Activated CD4-positive, alpha-beta T cell treated with anti-CD3 and anti-CD28 coated beads for 36 hours (primary cell): Measurements from ENCODE around the gene ANKRD63. TPM values are rescaled to one million over a fixed set of nuclear protein-coding genes. Genes with fewer than 3 reads are reported as not detected.

ENCODE experiments used
- ATAC-seq: fragments of 200-7000 bp; cut with Tn5 transposase; one replicate; pipeline ENCODE4 v1.10.0; 2021; ENCODE audit warnings: mild to moderate bottlenecking, moderate library complexity
- CTCF ChIA-PET: fragments of 350-600 bp; sonication (Branson Sonifier 250); formaldehyde crosslinking; loops from one replicate; lab custom pipeline; 2021; ENCODE audit warnings: antibody characterized with exemption; lab: Charles Lee
- POLR2A ChIA-PET: fragments of 350-600 bp; sonication (Branson Sonifier 250); formaldehyde crosslinking; loops from one replicate; lab custom pipeline; 2021; ENCODE audit warnings: antibody characterized with exemption, inconsistent platforms; lab: Charles Lee
- DNase-seq: peaks from one replicate; pipeline ENCODE4 v3.0.0-alpha.2; 2020
- H3K27ac Mint-ChIP-seq: one replicate; pipeline ENCODE4 v1.8.0; 2021; ENCODE audit warnings: mixed read lengths
- H3K27me3 Mint-ChIP-seq: one replicate; pipeline ENCODE4 v1.8.0; 2021; ENCODE audit warnings: mixed read lengths
- H3K36me3 Mint-ChIP-seq: one replicate; pipeline ENCODE4 v1.8.0; 2021; ENCODE audit warnings: low read depth, mixed read lengths
- H3K4me1 Mint-ChIP-seq: one replicate; pipeline ENCODE4 v1.8.0; 2021; ENCODE audit warnings: mixed read lengths
- H3K4me3 Mint-ChIP-seq: one replicate; pipeline ENCODE4 v1.8.0; 2021; ENCODE audit warnings: mild to moderate bottlenecking, moderate library complexity, mixed read lengths
- H3K9me3 Mint-ChIP-seq: one replicate; pipeline ENCODE4 v1.8.0; 2021; ENCODE audit warnings: low read depth, mixed read lengths
- intact Hi-C, 2 experiments: fragments of 100-400 bp; cut with DNase I in 1 of 2; cut with micrococcal nuclease in 1 of 2; formaldehyde crosslinking; loops; one replicate each; pipeline versions ENCODE4 v1.14.2 to v1.15.1; 2022 to 2024; cut with DNase I, micrococcal nuclease
- total RNA-seq, 2 experiments: library from RNA; stranded (reverse); gene quantifications; one replicate each; pipeline ENCODE4 v1.2.3, GENCODE V29; 2021

ANKRD63 gene
- total RNA-seq, 2 experiments from 2014 or later: not detected

DNA sequence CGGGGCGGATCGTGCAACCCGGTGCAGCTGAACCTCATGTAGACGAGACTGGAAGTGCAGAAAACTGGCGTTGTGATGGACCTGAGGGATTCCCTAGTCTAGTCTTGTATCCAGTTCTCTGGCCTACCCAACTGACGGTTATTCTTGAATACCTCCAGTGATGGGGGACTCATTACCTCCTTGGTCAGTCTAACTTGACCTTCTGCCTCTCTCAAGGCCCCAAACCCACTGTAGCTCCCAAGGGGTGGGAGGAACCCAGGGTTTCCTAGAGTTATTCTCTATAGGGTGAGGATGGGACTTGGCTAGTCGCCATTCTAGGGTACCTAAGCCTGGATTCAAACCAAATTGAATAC is 32.6 kb downstream of the ANKRD63 start:
- no peak overlapping the region for H3K4me3 Mint-ChIP-seq
- H3K9me3 Mint-ChIP-seq: no peaks in the 10 kb centered on the region
- peaks cover 27% of the 10 kb centered on the region for H3K27me3 Mint-ChIP-seq
- peaks cover 6% of the 10 kb centered on the region for H3K4me1 Mint-ChIP-seq
- ATAC-seq: no peak
- no peaks in the 10 kb centered on the region for H3K36me3 Mint-ChIP-seq
- ChIA-PET CTCF (interaction anchor here (0.6 to 2.5 kb wide), 5 partner anchors 11 to 33 kb away, joined by 3 to 9 read pairs (median 4); partner anchors contain the start of gene PAK6), POLR2A (no interaction called here)
- DNase-seq: no peak
- intact Hi-C loops: no loop called here
- H3K27ac Mint-ChIP-seq: no peak overlapping the region

DNA sequence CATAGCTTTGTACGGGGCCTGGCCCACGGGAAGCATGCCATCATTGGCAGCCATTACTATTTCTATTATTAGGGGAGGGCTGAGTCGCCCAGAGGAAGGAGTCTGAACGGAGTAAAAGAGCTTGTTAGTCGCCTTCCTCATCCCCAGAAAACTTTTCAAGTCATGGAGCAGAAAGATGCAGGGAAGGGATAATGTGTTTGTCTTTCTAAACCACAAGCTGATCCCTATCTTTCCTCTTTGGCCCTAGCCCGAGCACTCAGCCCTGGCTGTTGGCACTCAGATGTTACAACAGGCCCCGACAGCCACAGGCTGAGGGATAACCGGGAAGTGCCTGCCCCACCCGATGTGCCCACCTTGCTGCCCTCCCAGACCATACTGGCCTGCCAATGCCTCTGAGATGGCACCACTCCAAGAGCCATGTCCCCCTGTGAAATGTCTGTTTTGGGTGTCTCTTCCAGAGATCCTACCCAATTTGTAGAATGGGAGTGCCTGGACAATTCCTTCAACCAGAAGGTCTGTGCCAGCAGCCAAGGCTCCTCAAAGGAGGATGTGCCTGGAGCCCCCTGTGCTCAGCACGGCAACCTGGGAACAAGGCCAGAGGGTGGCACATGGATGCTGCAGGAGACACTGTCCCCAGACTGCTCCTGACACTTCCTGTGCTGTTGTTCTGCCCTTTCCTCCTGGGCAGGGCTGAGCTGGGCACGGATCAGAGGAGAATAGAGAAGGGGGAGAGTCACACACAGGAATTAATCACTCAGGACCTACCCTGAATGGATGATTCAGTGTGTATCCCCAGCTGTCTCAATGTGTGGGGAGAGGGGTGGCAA is 33.2 kb downstream of the ANKRD63 start:
- H3K36me3 Mint-ChIP-seq: no peaks in the 10 kb centered on the region
- ATAC-seq (no peak), DNase-seq (no peak)
- H3K27me3 Mint-ChIP-seq: peaks cover 27% of the 10 kb centered on the region
- intact Hi-C loops: no loop called here
- H3K27ac Mint-ChIP-seq: no peak overlapping the region
- ChIA-PET POLR2A (no interaction called here), CTCF (interaction anchor here (0.5 to 2.5 kb wide), 6 partner anchors 11 to 49 kb away, joined by 3 to 9 read pairs (median 4); partner anchors contain the start of gene PAK6)
- peaks cover 6% of the 10 kb centered on the region for H3K4me1 Mint-ChIP-seq
- no peaks in the 10 kb centered on the region for H3K9me3 Mint-ChIP-seq
- no peak overlapping the region for H3K4me3 Mint-ChIP-seq

DNA sequence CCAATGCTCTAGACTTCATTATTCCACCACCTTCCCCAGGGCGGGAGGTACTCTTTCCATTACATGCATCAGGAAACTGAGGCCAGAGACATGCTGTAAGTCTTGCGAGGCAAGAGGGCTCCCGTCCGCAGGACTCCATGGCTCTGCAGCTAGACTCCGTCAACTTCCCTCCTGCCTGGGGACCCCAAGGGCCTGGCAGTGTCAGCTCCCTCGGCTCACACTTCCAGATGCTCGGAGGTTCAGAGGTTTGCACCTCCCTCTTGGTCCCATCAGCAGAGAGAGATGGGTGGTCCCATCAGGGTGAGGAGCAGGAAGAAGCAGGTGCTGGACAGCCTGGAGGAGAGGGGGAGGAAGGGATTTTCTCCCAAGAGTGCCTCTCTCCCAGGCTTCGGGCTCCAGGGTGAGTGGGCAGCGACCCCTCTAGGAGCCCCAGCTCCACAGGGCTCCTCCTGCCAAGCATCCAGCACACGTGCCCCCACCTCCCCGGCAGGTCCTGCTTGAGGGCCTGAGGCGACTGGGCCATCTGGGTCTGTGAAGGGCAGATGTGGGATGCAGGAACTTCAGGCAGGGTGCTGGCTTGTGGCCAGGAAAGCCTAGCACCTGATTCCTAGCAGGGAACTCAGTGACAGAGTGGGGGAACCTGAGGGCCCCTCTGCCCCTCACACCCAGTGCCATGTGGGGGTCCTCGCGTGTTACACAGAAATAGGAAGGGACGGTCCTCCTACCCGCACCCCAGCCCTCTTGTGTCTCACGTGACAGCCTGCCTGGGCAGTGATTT is 34.7 kb downstream of the ANKRD63 start:
- POLR2A ChIA-PET: no interaction called here
- Mint-ChIP-seq H3K27ac (no peak overlapping the region), H3K4me3 (no peak overlapping the region), H3K27me3 (peaks cover 18% of the 10 kb centered on the region), H3K9me3 (no peaks in the 10 kb centered on the region), H3K36me3 (no peaks in the 10 kb centered on the region), H3K4me1 (peaks cover 4% of the 10 kb centered on the region)
- DNase-seq (no peak), ATAC-seq (no peak)
- intact Hi-C loops: no loop called here
- CTCF ChIA-PET: interaction anchor here (1.2 to 2.5 kb wide), 3 partner anchors 25 to 27 kb away, joined by 3 to 9 read pairs (median 6); no protein-coding TSS in a partner anchor

DNA sequence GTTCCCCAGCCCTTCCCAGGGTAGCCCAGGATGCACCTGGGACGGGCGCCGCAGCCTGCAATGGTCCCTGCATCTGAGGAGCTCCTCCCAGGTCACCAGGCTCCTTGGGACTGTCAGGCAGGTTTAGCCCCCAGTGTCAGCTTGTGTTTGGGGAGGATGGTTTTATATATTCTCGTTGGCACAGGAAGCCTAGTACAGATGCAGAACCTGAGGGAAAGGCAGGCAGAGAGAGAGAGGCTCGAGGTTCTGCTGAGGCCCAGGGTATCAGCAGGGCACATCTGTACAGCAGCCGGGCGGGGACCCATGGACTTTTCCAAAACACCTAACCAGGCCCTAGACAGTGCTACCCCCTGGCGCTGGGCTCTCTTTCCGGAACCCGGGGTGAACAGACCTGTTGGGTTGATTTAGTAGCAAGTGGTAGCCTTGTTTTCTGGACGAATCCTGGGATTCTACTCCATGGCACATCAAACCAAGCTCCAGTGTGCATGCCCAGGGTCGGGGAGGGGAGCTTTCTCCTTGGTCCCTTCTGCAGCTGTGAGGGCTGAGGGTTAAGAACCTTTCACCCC is 35.4 kb downstream of the ANKRD63 start:
- intact Hi-C loops: no loop called here
- peaks cover 14% of the 10 kb centered on the region for H3K27me3 Mint-ChIP-seq
- H3K27ac Mint-ChIP-seq: no peak overlapping the region
- no peaks in the 10 kb centered on the region for H3K4me1 Mint-ChIP-seq
- ChIA-PET POLR2A (no interaction called here), CTCF (interaction anchor here (0.8 to 1.6 kb wide), 4 partner anchors 26 to 33 kb away, joined by 3 to 6 read pairs (median 6); no protein-coding TSS in a partner anchor)
- no peaks in the 10 kb centered on the region for H3K36me3 Mint-ChIP-seq
- no peaks in the 10 kb centered on the region for H3K9me3 Mint-ChIP-seq
- no peak overlapping the region for H3K4me3 Mint-ChIP-seq
- DNase-seq: no peak
- ATAC-seq: no peak

DNA sequence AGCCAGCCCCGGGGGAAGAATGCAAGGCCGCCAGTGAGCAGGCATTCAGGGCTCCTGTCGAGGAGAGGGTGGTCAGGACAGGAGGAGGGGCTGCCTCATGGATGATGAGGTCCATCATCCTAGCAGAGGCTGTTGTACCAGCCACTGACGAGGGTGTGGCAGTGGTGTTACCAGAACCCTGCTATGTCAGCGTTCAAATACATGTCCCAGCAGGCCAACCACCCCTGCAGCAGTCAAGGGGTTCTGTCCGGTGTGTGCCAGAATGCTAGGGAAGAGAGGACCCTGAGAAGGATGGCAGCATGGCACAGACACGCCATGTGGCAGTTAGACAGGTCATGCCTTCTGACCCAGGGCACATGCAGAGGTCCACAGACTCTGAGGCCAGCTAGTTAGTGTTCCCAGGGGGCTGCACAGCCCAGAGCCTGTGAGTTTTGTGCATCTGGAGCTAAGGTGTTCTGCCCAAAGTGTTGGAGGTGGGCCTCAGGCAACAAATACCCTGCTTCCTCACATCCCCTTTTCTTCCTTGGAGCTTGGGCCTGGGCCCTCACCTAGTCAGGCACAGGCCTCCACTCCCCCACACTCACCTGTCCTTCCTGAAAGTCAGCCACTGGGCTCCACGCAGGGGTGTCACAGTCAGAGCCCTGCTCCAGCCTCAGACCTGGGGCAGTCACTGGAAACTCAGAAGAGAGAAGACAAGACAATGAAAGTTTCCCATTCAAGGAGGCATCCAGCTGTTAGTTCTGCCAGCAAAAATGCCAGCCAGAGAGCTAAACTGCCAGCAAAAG is 36.2 kb downstream of the ANKRD63 start:
- Mint-ChIP-seq H3K27me3 (peaks cover 11% of the 10 kb centered on the region), H3K4me1 (no peaks in the 10 kb centered on the region), H3K36me3 (no peaks in the 10 kb centered on the region), H3K9me3 (no peaks in the 10 kb centered on the region), H3K27ac (no peak overlapping the region), H3K4me3 (no peak overlapping the region)
- ChIA-PET CTCF (interaction anchor here (0.8 to 1.6 kb wide), 4 partner anchors 27 to 34 kb away, joined by 3 to 6 read pairs (median 6); no protein-coding TSS in a partner anchor), POLR2A (no interaction called here)
- ATAC-seq (no peak), DNase-seq (no peak)
- intact Hi-C loops: no loop called here

DNA sequence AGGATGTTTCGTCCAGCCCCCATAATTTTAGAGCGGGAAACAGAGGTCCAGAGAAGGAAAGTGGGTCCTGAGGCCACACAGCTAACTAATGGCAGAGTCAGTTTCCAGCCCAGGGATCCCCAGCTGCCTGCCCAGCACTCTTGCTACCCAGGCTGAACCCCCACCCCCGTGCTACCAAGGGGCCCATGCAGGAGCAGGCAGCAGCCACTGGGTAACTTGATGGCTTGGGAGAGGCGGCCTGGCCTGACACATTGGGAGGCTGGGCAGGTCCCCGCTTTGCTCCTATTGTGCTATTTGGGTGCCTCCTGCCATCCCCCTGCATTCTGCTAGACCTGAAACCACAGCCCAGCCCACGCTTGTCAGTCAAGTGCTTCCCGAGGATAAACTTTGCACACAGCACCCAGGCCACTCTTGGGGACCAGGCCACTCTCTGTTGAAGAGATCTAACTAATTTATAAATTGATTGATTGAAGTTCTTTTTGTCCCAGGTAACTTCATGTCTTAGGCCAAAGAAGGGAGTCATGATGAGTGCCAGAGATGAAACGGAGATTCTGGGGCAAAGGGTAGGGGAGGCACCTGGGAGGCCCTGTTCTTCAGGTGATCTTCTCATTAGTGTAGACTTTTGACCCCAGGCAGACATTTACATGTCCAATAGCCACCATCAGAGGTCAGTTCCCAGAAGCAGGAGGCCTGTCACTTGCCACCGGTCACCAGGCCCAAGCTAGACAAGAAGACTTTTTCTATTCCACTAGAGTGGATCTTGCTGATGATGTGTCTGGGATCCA is 37.0 kb downstream of the ANKRD63 start:
- DNase-seq (no peak), ATAC-seq (no peak)
- Mint-ChIP-seq H3K27me3 (peaks cover 2% of the 10 kb centered on the region), H3K4me1 (no peaks in the 10 kb centered on the region), H3K36me3 (no peaks in the 10 kb centered on the region), H3K27ac (no peak overlapping the region), H3K9me3 (no peaks in the 10 kb centered on the region), H3K4me3 (no peak overlapping the region)
- ChIA-PET POLR2A (no interaction called here), CTCF (interaction anchor here (1.1 to 1.6 kb wide), 3 partner anchors 28 to 35 kb away, joined by 3 to 6 read pairs (median 6); no protein-coding TSS in a partner anchor)
- intact Hi-C loops: no loop called here

DNA sequence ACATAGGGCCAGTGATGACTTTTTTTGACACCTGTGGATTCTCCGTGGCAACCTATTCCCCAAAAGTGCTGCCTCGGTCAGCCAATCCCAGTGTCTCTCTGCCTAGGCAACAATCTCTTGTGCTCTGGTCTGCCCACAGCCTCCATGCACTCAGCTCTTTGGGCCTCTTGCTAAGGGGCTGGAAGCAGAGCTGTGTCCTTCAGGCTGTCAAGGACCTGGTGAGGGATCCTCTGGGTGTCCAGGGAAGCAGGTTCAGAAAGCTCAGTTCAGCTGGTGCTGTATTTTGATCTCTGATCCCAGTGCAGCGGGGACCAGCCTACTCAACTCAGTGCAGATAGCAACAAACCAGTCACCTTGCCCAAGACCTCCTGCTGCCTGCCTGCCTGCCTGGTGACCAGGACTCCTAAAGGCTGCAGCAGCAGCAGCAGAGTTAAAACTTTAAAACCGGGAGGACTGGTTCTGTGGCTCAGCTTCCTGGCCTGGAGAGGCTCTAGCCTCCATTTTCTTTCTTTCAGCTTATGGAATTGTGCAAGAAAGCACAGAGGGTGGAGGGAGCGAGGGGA is 37.8 kb downstream of the ANKRD63 start:
- no peak for ATAC-seq
- no peak overlapping the region for H3K27ac Mint-ChIP-seq
- peaks cover under 1% of the 10 kb centered on the region for H3K27me3 Mint-ChIP-seq
- no peaks in the 10 kb centered on the region for H3K9me3 Mint-ChIP-seq
- H3K4me3 Mint-ChIP-seq: no peak overlapping the region
- H3K36me3 Mint-ChIP-seq: no peaks in the 10 kb centered on the region
- intact Hi-C loops: no loop called here
- DNase-seq: no peak
- CTCF ChIA-PET: interaction anchor here (0.5 to 0.8 kb wide), 2 partner anchors 30 to 71 kb away, joined by 3 to 4 read pairs; no protein-coding TSS in a partner anchor
- POLR2A ChIA-PET: no interaction called here
- H3K4me1 Mint-ChIP-seq: no peaks in the 10 kb centered on the region

DNA sequence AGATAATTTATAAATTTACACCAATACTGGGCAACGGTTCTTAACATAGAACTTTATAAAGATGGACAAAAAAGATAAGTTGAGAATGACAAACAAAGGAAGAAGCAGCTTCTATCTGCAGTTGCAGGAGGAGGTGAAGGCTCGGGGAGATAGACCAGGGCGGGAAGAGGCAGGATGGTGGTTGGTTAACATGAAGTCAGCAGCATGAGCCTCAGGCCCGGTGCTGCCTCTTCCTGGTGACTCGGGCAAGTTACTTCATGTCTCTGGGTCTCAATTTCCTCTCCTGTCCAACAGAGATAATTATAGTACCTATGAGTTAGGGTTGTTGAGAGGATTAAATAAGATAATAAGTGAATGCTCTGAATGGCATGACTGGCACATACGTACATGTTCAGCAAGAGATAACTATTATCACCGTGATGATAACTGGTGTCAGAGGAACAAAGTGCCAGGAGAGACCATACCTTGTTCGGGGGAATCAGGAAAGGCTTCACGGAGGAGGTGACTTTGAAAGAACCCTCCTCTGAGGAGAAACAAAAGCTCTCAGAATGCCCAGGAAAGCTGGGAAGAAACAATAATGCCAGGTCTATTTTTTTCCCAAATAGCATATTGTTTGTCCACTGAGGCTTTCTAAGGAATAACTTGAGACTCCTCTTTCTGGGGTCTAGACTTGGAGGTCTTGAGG is 39.6 kb downstream of the ANKRD63 start:
- H3K36me3 Mint-ChIP-seq: no peaks in the 10 kb centered on the region
- CTCF ChIA-PET: interaction anchor here (0.7 to 2.8 kb wide), 2 partner anchors 30 to 200 kb away, joined by 5 to 17 read pairs; no protein-coding TSS in a partner anchor
- no peak for ATAC-seq
- intact Hi-C loops: no loop called here
- no peak overlapping the region for H3K27ac Mint-ChIP-seq
- peaks cover 5% of the 10 kb centered on the region for H3K4me1 Mint-ChIP-seq
- H3K27me3 Mint-ChIP-seq: peaks cover 9% of the 10 kb centered on the region
- POLR2A ChIA-PET: no interaction called here
- no peaks in the 10 kb centered on the region for H3K9me3 Mint-ChIP-seq
- no peak for DNase-seq
- H3K4me3 Mint-ChIP-seq: no peak overlapping the region

DNA sequence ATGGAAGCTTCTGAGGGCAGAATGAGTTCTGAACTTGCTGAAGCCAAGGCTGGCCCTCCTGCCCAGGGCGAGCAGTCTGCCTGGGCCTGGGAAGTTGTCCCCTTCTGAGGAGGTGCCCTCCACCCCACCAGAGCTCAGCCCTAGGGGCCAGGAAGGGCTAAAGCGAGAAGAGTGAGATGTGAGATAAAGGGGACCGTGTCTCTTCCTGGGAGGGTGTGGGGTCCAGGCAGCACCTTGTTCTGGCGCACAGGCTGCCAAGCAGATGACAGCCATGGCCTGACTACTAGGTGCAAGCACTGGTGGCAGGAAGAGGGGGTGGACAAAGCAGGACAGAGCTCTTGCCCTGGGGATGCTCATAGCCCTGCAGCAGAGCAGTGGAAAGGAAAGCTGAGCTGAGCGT is 40.3 kb downstream of the ANKRD63 start:
- H3K4me1 Mint-ChIP-seq: peaks cover 7% of the 10 kb centered on the region

More for the DNA sequence above, 40.3 kb downstream of the ANKRD63 start:
- Mint-ChIP-seq H3K36me3 (no peaks in the 10 kb centered on the region), H3K27ac (no peak overlapping the region), H3K4me3 (no peak overlapping the region), H3K9me3 (no peaks in the 10 kb centered on the region), H3K27me3 (peaks cover 15% of the 10 kb centered on the region)
- ATAC-seq (no peak), DNase-seq (no peak)
- intact Hi-C loops: no loop called here
- ChIA-PET POLR2A (interaction anchor here (0.5 kb wide), 1 partner anchor 233 kb away, joined by 4 read pairs; no protein-coding TSS in a partner anchor), CTCF (interaction anchor here (2.8 kb wide), 1 partner anchor 30 kb away, joined by 17 read pairs; no protein-coding TSS in a partner anchor)
